CD14-positive monocyte (primary cell): ENCODE results near the gene ATP11A. TPM values are rescaled to one million over a fixed set of nuclear protein-coding genes. Genes with fewer than 3 reads are reported as not detected.
A peak's percentile ranks its signal among the peaks of the same experiment; 100 is the strongest.
"Not testable (repeated sequence)": the region's sequence is repeated elsewhere in the genome, so short reads cannot be mapped to it uniquely, and the experiment has no call there.

Source experiments
- DNase-seq, 3 donors: peaks; one replicate each; pipeline ENCODE4 v3.0.0-alpha.2; 2011 to 2022
- H2AFZ ChIP-seq: 2 replicates; pipeline ENCODE4 v1.6.0; 2012; ENCODE audit warnings: mild to moderate bottlenecking, low read depth, low read length, inconsistent platforms; ENCODE audit not compliant: insufficient read depth, poor library complexity, severe bottlenecking
- H3K27ac ChIP-seq, 2 donors: 1 replicate in 1 of 2; 2 replicates in 1 of 2; pipeline ENCODE4 v1.5.1; 2012 to 2013; ENCODE audit warnings: low read length in 2 of 2, control low read depth in 1 of 2, inconsistent platforms in 1 of 2, low read depth in 1 of 2, mild to moderate bottlenecking in 1 of 2
- H3K27me3 ChIP-seq, 2 donors: one replicate each; pipeline versions ENCODE4 v1.6.0 to v1.6.1; 2011 to 2013; ENCODE audit warnings: low read length in 2 of 2; ENCODE audit not compliant: control insufficient read depth in 2 of 2, insufficient read depth in 2 of 2
- H3K36me3 ChIP-seq, 2 donors: replicated peaks in 1 of 2; 1 replicate in 1 of 2; 2 replicates in 1 of 2; pipeline versions ENCODE4 v1.5.1 to v1.6.1; 2012 to 2013; ENCODE audit warnings: low read length in 2 of 2, control low read depth in 1 of 2, inconsistent platforms in 1 of 2, mild to moderate bottlenecking in 1 of 2; ENCODE audit not compliant: insufficient read depth in 2 of 2, control insufficient read depth in 1 of 2
- H3K4me1 ChIP-seq, 2 donors: 1 replicate in 1 of 2; 2 replicates in 1 of 2; pipeline versions ENCODE4 v1.5.1 to v1.6.1; 2012 to 2013; ENCODE audit warnings: low read length in 2 of 2, control low read depth in 1 of 2, inconsistent platforms in 1 of 2, mild to moderate bottlenecking in 1 of 2, moderate library complexity in 1 of 2; ENCODE audit not compliant: insufficient read depth in 2 of 2, control insufficient read depth in 1 of 2
- H3K4me2 ChIP-seq: replicated peaks from 2 replicates; pipeline ENCODE3; 2012; ENCODE audit warnings: low read length, moderate library complexity, mild to moderate bottlenecking; ENCODE audit not compliant: poor library complexity, severe bottlenecking; ENCODE audit errors: extremely low read depth
- H3K4me3 ChIP-seq, 3 experiments: fragments of 200-600 bp in 1 of 3; sonication (generic) in 1 of 3; replicated peaks in 1 of 3; 1 replicate in 2 of 3; 2 replicates in 1 of 3; pipeline ENCODE4 v1.5.1; 2011 to 2013; ENCODE audit warnings: low read length in 3 of 3, mild to moderate bottlenecking in 3 of 3, control low read depth in 2 of 3, low read depth in 2 of 3, inconsistent platforms in 1 of 3, moderate library complexity in 1 of 3
- H3K79me2 ChIP-seq: 2 replicates; pipeline ENCODE4 v1.6.0; 2012; ENCODE audit warnings: mild to moderate bottlenecking, control low read depth, inconsistent platforms, low read length, moderate library complexity; ENCODE audit not compliant: insufficient read depth
- H3K9ac ChIP-seq: 2 replicates; pipeline ENCODE4 v1.6.0; 2017; ENCODE audit warnings: low read length, mild to moderate bottlenecking; ENCODE audit not compliant: insufficient read depth, poor library complexity, severe bottlenecking
- H3K9me3 ChIP-seq, 2 donors: replicated peaks in 1 of 2; 1 replicate in 1 of 2; 2 replicates in 1 of 2; pipeline versions ENCODE4 v1.5.1 to v1.6.1; 2012 to 2013; ENCODE audit warnings: low read length in 2 of 2, control low read depth in 1 of 2; ENCODE audit not compliant: control insufficient read depth in 1 of 2, insufficient read depth in 1 of 2
- H4K20me1 ChIP-seq: 2 replicates; pipeline ENCODE4 v1.6.0; 2012; ENCODE audit warnings: mild to moderate bottlenecking, low read length, control low read depth, moderate library complexity; ENCODE audit not compliant: insufficient read depth
- H3K27ac Mint-ChIP-seq, 7 donors: one replicate each; pipeline ENCODE4 v1.8.0; 2020; ENCODE audit warnings: mild to moderate bottlenecking in 7 of 7, mixed read lengths in 7 of 7, moderate library complexity in 6 of 7, inconsistent platforms in 2 of 7
- H3K27me3 Mint-ChIP-seq, 3 donors: one replicate each; pipeline ENCODE4 v1.8.0; 2021 to 2022; ENCODE audit warnings: low read depth in 3 of 3, mild to moderate bottlenecking in 3 of 3, mixed read lengths in 3 of 3, moderate library complexity in 3 of 3, inconsistent platforms in 1 of 3
- H3K36me3 Mint-ChIP-seq, 2 donors: one replicate each; pipeline ENCODE4 v1.8.0; 2020; ENCODE audit warnings: mixed read lengths in 2 of 2, inconsistent platforms in 1 of 2, mild to moderate bottlenecking in 1 of 2
- H3K4me1 Mint-ChIP-seq: one replicate; pipeline ENCODE4 v1.8.0; 2020; ENCODE audit warnings: mild to moderate bottlenecking, mixed read lengths
- H3K4me3 Mint-ChIP-seq, 2 donors: one replicate each; pipeline ENCODE4 v1.8.0; 2020; ENCODE audit warnings: mild to moderate bottlenecking in 2 of 2, mixed read lengths in 2 of 2, moderate library complexity in 1 of 2
- H3K9me3 Mint-ChIP-seq, 7 donors: one replicate each; pipeline ENCODE4 v1.8.0; 2020 to 2022; ENCODE audit warnings: mixed read lengths in 7 of 7, mild to moderate bottlenecking in 6 of 7, moderate library complexity in 6 of 7, inconsistent platforms in 2 of 7
- WGBS: methylation state at CpG from one replicate; pipeline ENCODE4 v1.1.5; 2013; ENCODE audit warnings: missing lambda C conversion rate; ENCODE audit not compliant: insufficient coverage; 5-methylcytosine and 5-hydroxymethylcytosine counted together
- intact Hi-C, 2 donors: fragments of 100-400 bp; cut with micrococcal nuclease; formaldehyde crosslinking; loops; one replicate each; pipeline versions ENCODE4 v1.15.0 to v1.15.1; 2023
- polyA plus RNA-seq, 3 donors: library from polyadenylated mRNA; depleted of rRNA in 1 of 3; unstranded in 2 of 3; stranded (reverse) in 1 of 3; fragments of 300-500 nt in 2 of 3; fragments of >200 nt in 1 of 3; fragmentation: Illumina TruSeq in 2 of 3; gene quantifications; 1 replicate in 2 of 3; 2 replicates in 1 of 3; pipeline ENCODE4 v1.2.3, GENCODE V29; 2012 to 2021
- TF ChIP-seq, protein P1 (sequence below): fragments of 200-600 bp; IDR thresholded peaks from one replicate; pipeline ENCODE4 v1.8.0; 2022; ENCODE audit warnings: antibody characterized with exemption, mild to moderate bottlenecking

Gene ATP11A
- polyA plus RNA-seq, 3 donors: 7.2 to 45.4 (median 7.6) TPM

DNA sequence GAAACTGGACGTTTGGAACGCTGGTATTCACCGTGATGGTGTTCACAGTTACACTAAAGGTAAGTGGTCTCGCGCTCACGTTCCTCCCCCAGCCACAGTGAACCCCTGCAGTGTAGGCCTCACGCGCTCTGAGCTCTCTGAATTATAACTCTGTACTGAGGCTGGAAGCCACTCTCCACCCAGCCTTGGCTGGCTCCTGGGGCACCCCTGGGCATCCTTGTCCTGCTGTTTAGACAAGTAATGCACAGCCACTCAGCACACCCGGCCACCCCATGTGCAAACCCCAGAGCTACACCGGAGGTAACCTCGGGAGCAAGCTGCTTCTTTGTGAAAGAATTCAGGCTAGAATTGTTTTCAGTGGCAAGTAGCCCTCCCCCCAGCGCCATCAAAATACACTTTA lies 181.9 kb downstream of the ATP11A start:
- Histone ChIP-seq H4K20me1 (peaks cover 60% of the 10 kb centered on the region), H3K4me2 (no peak overlapping the region), H2AFZ (no peak overlapping the region), H3K36me3 (peaks cover 71 to 91% of the 10 kb centered on the region in 2 donors), H3K4me3 (no peak overlapping the region), H3K4me1 (no peaks in the 10 kb centered on the region), H3K9me3 (no peaks in the 10 kb centered on the region), H3K9ac (no peak overlapping the region), H3K27ac (no peak overlapping the region), H3K79me2 (no peaks in the 10 kb centered on the region), H3K27me3 (peaks cover 0 to 9% of the 10 kb centered on the region in 2 donors)
- 93% methylated on average over 9 of the region's 12 CpGs for WGBS
- Mint-ChIP-seq H3K4me1 (peaks cover 19% of the 10 kb centered on the region), H3K27me3 (peaks cover 13 to 27% (median 19%) of the 10 kb centered on the region in 3 donors), H3K4me3 (peak overlapping the region in 1 of 2 donors; percentile 67), H3K9me3 (peaks cover 0 to 3% (median 0%) of the 10 kb centered on the region in 7 donors), H3K36me3 (peaks cover 74 to 87% of the 10 kb centered on the region in 2 donors), H3K27ac (no peak overlapping the region)
- no peak for DNase-seq
- intact Hi-C loops: loop anchor here in 1 of 2 donors (5.0 kb wide), 1 partner anchor 229 kb away; no protein-coding TSS in a partner anchor
- TF ChIP-seq, protein P1, sequence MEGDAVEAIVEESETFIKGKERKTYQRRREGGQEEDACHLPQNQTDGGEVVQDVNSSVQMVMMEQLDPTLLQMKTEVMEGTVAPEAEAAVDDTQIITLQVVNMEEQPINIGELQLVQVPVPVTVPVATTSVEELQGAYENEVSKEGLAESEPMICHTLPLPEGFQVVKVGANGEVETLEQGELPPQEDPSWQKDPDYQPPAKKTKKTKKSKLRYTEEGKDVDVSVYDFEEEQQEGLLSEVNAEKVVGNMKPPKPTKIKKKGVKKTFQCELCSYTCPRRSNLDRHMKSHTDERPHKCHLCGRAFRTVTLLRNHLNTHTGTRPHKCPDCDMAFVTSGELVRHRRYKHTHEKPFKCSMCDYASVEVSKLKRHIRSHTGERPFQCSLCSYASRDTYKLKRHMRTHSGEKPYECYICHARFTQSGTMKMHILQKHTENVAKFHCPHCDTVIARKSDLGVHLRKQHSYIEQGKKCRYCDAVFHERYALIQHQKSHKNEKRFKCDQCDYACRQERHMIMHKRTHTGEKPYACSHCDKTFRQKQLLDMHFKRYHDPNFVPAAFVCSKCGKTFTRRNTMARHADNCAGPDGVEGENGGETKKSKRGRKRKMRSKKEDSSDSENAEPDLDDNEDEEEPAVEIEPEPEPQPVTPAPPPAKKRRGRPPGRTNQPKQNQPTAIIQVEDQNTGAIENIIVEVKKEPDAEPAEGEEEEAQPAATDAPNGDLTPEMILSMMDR: no peak

DNA sequence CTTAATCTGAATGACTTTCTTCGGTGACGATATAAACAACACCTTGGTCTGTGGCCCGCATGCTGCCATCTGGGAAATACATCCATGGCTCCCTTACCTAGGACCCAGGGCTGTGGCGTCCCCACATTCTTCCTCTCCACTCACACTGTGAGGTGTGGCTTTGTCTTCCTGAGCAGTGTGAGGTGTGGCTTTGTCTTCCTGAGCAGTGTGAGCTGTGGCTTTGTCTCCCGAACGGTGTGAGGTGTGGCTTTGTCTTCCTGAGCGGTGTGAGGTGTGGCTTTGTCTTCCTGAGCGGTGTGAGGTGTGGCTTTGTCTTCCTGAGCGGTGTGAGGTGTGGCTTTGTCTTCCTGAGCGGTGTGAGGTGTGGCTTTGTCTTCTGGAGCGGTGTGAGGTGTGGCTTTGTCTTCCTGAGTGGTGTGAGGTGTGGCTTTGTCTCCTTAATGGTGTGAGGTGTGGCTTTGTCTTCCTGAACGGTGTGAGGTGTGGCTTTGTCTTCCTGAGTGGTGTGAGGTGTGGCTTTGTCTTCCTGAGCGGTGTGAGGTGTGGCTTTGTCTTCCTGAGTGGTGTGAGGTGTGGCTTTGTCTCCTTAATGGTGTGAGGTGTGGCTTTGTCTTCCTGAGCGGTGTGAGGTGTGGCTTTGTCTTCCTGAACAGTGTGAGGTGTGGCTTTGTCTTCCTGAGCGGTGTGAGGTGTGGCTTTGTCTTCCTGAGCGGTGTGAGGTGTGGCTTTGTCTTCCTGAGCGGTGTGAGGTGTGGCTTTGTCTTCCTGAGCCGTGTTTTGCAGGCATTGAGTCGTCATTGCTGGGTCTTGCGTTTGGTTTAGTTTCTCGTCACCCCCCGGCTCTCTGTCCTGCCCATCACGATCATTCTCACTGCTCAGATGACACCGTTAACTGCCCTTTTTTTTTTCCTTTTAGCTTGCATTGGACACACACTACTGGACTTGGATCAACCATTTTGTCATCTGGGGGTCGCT lies 183.1 kb downstream of the ATP11A start:
- not testable (repeated sequence) for H3K9me3 ChIP-seq, H3K4me2 ChIP-seq, H3K79me2 ChIP-seq, H3K4me1 ChIP-seq, DNase-seq, H2AFZ ChIP-seq, H3K27me3 ChIP-seq, H3K4me3 Mint-ChIP-seq, H3K4me3 ChIP-seq, H3K27ac ChIP-seq, H3K9me3 Mint-ChIP-seq
- H3K27me3 Mint-ChIP-seq: peaks cover 13 to 27% (median 19%) of the 10 kb centered on the region in 3 donors
- H3K36me3 Mint-ChIP-seq: peaks cover 74 to 87% of the 10 kb centered on the region in 2 donors
- peak overlapping the region; percentile 12 for H3K9ac ChIP-seq
- H3K27ac Mint-ChIP-seq: peak overlapping the region in 2 of 7 donors; percentile 33 to 60
- intact Hi-C loops: loop anchor here in 1 of 2 donors (5.0 kb wide), 1 partner anchor 231 kb away; no protein-coding TSS in a partner anchor
- peaks cover 19% of the 10 kb centered on the region for H3K4me1 Mint-ChIP-seq
- 26% methylated on average over 12 of the region's 25 CpGs for WGBS
- peaks cover 62% of the 10 kb centered on the region for H4K20me1 ChIP-seq
- peaks cover 71 to 91% of the 10 kb centered on the region in 2 donors for H3K36me3 ChIP-seq
